Measurements from ENCODE around the gene SERPINA3.

DNA sequence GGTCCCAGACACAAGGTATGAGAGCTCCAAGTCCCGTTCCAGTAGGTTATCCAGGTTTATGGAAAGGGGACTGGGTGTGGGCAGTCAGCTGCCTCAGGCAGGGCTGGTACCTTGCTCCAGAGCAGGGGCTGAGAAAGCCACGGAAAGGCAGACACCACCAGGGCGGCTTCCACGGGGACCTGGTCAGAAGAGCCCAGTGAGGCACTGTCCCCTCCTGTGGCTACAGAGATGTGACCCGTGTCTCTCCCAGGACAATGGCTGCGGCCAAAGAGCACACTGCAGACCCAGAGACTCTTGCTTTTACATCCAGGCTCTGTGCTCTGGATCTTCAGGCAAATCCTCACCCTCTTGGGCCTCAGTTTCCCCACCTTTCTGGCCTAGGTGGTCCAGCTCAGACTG, 42.2 kb upstream of the SERPINA3 start:
- TF ChIP-seq, protein P1, sequence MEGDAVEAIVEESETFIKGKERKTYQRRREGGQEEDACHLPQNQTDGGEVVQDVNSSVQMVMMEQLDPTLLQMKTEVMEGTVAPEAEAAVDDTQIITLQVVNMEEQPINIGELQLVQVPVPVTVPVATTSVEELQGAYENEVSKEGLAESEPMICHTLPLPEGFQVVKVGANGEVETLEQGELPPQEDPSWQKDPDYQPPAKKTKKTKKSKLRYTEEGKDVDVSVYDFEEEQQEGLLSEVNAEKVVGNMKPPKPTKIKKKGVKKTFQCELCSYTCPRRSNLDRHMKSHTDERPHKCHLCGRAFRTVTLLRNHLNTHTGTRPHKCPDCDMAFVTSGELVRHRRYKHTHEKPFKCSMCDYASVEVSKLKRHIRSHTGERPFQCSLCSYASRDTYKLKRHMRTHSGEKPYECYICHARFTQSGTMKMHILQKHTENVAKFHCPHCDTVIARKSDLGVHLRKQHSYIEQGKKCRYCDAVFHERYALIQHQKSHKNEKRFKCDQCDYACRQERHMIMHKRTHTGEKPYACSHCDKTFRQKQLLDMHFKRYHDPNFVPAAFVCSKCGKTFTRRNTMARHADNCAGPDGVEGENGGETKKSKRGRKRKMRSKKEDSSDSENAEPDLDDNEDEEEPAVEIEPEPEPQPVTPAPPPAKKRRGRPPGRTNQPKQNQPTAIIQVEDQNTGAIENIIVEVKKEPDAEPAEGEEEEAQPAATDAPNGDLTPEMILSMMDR (IDR thresholded peaks at IDR 0.05) = no peak
- TF ChIP-seq EZH2phosphoT487 (IDR thresholded peaks at IDR 0.05) (no peak), EZH2 (IDR thresholded peaks at IDR 0.05) (no peak)
